OCI-LY1 (cell line): Measurements from ENCODE around the gene UNC13A.

Source experiments
- H2AFZ ChIP-seq: fragments of 200-600 bp; sonication (generic), shearing (Covaris generic); 2 replicates; pipeline ENCODE4 v1.6.0; 2014; ENCODE audit warnings: antibody characterized with exemption, mild to moderate bottlenecking, low read length
- H3F3A ChIP-seq: fragments of 200-600 bp; sonication (generic), shearing (Covaris generic); 2 replicates; pipeline ENCODE4 v1.6.0; 2014; ENCODE audit warnings: mild to moderate bottlenecking, antibody characterized with exemption, low read length, moderate library complexity; ENCODE audit not compliant: insufficient read depth
- H3K27ac ChIP-seq: fragments of 200-600 bp; sonication (generic); 2 replicates; pipeline ENCODE4 v1.5.1; 2014; ENCODE audit warnings: low read length, mixed run types, mild to moderate bottlenecking, low read depth; ENCODE audit not compliant: poor library complexity, severe bottlenecking
- H3K27me3 ChIP-seq: fragments of 200-600 bp; sonication (generic); 2 replicates; pipeline ENCODE4 v1.6.0; 2014; ENCODE audit warnings: antibody characterized with exemption, mild to moderate bottlenecking, low read length, moderate library complexity; ENCODE audit not compliant: insufficient read depth
- H3K36me3 ChIP-seq: fragments of 200-600 bp; sonication (generic); 2 replicates; pipeline ENCODE4 v1.6.1; 2014; ENCODE audit warnings: mild to moderate bottlenecking, antibody characterized with exemption, low read length, moderate library complexity, mixed read lengths; ENCODE audit not compliant: insufficient read depth
- H3K4me1 ChIP-seq: fragments of 200-600 bp; sonication (generic); 2 replicates; pipeline ENCODE4 v1.5.1; 2014; ENCODE audit warnings: mild to moderate bottlenecking, low read length, moderate library complexity; ENCODE audit not compliant: insufficient read depth, severe bottlenecking
- H3K4me2 ChIP-seq: fragments of 200-600 bp; sonication (generic), shearing (Covaris generic); 2 replicates; pipeline ENCODE4 v1.6.1; 2014; ENCODE audit warnings: low read length
- H3K4me3 ChIP-seq: fragments of 200-600 bp; sonication (generic); 2 replicates; pipeline ENCODE4 v1.5.1; 2014; ENCODE audit warnings: low read length, low read depth, mild to moderate bottlenecking, mixed read lengths; ENCODE audit not compliant: poor library complexity, severe bottlenecking
- H3K79me2 ChIP-seq: fragments of 200-600 bp; shearing (Covaris generic); 2 replicates; pipeline ENCODE4 v1.6.1; 2016; ENCODE audit warnings: mixed run types, low read length, mixed read lengths; ENCODE audit not compliant: insufficient read depth
- H3K9ac ChIP-seq: fragments of 200-600 bp; sonication (generic), shearing (Covaris generic); 2 replicates; pipeline ENCODE4 v1.6.1; 2014; ENCODE audit warnings: mild to moderate bottlenecking, low read length, mixed read lengths
- H3K9me2 ChIP-seq: fragments of 200-600 bp; sonication (generic), shearing (Covaris generic); 2 replicates; pipeline ENCODE4 v1.6.1; 2014; ENCODE audit warnings: low read depth, mild to moderate bottlenecking, low read length, mixed read lengths
- H3K9me3 ChIP-seq: fragments of 200-600 bp; shearing (Covaris generic); 2 replicates; pipeline ENCODE4 v1.6.1; 2014; ENCODE audit warnings: low read length, mixed read lengths
- H4K20me1 ChIP-seq: fragments of 200-600 bp; sonication (generic), shearing (Covaris generic); 2 replicates; pipeline ENCODE4 v1.6.0; 2016; ENCODE audit warnings: mild to moderate bottlenecking, low read length; ENCODE audit not compliant: insufficient read depth
- EZH2 ChIP-seq: fragments of 200-600 bp; sonication (generic), shearing (Covaris generic); IDR thresholded peaks from 2 replicates; pipeline ENCODE4 v1.8.0; 2017; ENCODE audit warnings: borderline replicate concordance, mixed run types, mild to moderate bottlenecking, antibody characterized with exemption, low read length, moderate library complexity, mixed read lengths
- TF ChIP-seq, protein P1 (sequence below): fragments of 200-600 bp; sonication (generic), shearing (Covaris generic); IDR thresholded peaks from 2 replicates; pipeline ENCODE4 v1.5.1; 2017; ENCODE audit warnings: mild to moderate bottlenecking, antibody characterized with exemption, low read length, moderate library complexity, mixed read lengths

The UNC13A gene

DNA sequence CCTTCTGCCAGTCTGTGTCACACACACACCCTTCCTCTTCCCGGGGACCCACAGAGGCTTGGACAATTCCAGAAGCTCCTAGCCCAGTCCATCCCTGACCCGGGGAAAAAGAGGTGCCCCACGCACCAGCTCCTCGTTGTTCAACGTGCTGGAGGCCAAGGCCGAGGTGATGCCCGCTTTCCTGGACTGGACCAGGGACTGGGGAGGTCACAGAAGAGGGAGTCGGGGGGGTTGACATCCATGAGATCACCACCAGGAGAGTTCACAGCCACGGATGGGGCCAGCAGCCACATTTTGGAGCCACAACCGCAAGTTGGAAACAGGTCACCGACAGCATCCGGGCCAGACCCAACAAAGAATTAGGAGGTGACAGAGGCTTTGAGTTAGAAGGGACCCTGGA is 39.4 kb downstream of the UNC13A start:
- Histone ChIP-seq H2AFZ (no peak overlapping the region), H3K27ac (no peak overlapping the region), H3K36me3 (no peaks in the 10 kb centered on the region), H4K20me1 (no peaks in the 10 kb centered on the region), H3K4me1 (no peaks in the 10 kb centered on the region), H3K9me2 (no peaks in the 10 kb centered on the region), H3K4me3 (no peak overlapping the region), H3K79me2 (no peaks in the 10 kb centered on the region), H3K9ac (no peak overlapping the region), H3F3A (no peaks in the 10 kb centered on the region), H3K9me3 (no peaks in the 10 kb centered on the region), H3K4me2 (no peak overlapping the region), H3K27me3 (no peaks in the 10 kb centered on the region)
- TF ChIP-seq, protein P1, sequence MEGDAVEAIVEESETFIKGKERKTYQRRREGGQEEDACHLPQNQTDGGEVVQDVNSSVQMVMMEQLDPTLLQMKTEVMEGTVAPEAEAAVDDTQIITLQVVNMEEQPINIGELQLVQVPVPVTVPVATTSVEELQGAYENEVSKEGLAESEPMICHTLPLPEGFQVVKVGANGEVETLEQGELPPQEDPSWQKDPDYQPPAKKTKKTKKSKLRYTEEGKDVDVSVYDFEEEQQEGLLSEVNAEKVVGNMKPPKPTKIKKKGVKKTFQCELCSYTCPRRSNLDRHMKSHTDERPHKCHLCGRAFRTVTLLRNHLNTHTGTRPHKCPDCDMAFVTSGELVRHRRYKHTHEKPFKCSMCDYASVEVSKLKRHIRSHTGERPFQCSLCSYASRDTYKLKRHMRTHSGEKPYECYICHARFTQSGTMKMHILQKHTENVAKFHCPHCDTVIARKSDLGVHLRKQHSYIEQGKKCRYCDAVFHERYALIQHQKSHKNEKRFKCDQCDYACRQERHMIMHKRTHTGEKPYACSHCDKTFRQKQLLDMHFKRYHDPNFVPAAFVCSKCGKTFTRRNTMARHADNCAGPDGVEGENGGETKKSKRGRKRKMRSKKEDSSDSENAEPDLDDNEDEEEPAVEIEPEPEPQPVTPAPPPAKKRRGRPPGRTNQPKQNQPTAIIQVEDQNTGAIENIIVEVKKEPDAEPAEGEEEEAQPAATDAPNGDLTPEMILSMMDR = no peak
- no peak for TF ChIP-seq EZH2

DNA sequence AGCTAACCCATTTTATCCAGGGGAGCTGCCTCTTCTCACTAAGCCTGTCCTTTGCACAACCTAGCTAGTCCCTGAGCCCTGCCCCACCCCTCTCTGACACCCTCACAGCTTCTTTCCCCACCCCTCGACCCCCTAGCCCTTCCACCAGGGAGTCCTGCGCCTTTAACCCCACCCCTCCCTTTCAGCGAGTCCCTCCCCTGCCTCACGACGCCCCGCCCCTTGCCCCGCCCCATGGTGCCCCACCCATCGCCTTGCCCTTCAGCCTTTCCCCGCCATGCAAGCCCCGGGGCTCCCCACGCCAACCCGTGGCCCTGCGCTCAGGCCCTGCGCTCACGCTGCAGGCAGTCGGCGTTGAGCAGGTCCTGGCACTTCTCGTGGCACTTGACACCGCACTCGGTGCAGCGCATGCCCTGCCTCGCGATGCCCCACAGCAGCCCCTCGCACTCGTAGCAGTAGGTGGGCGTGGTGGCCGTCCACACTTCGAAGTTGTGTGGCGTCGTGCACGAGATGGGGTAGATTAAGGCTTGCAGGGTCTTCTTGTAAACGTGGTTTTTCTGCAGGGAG is 40.0 kb downstream of the UNC13A start:
- Histone ChIP-seq H3K4me1 (no peaks in the 10 kb centered on the region), H3K9ac (no peak overlapping the region), H3K27me3 (no peaks in the 10 kb centered on the region), H3K36me3 (no peaks in the 10 kb centered on the region), H4K20me1 (no peaks in the 10 kb centered on the region), H3K79me2 (no peaks in the 10 kb centered on the region), H3K9me2 (no peaks in the 10 kb centered on the region), H3K4me2 (no peak overlapping the region), H3K27ac (no peak overlapping the region), H3K4me3 (no peak overlapping the region), H2AFZ (no peak overlapping the region), H3K9me3 (no peaks in the 10 kb centered on the region), H3F3A (no peaks in the 10 kb centered on the region)
- TF ChIP-seq, protein P1 = no peak
- TF ChIP-seq EZH2 = no peak

DNA sequence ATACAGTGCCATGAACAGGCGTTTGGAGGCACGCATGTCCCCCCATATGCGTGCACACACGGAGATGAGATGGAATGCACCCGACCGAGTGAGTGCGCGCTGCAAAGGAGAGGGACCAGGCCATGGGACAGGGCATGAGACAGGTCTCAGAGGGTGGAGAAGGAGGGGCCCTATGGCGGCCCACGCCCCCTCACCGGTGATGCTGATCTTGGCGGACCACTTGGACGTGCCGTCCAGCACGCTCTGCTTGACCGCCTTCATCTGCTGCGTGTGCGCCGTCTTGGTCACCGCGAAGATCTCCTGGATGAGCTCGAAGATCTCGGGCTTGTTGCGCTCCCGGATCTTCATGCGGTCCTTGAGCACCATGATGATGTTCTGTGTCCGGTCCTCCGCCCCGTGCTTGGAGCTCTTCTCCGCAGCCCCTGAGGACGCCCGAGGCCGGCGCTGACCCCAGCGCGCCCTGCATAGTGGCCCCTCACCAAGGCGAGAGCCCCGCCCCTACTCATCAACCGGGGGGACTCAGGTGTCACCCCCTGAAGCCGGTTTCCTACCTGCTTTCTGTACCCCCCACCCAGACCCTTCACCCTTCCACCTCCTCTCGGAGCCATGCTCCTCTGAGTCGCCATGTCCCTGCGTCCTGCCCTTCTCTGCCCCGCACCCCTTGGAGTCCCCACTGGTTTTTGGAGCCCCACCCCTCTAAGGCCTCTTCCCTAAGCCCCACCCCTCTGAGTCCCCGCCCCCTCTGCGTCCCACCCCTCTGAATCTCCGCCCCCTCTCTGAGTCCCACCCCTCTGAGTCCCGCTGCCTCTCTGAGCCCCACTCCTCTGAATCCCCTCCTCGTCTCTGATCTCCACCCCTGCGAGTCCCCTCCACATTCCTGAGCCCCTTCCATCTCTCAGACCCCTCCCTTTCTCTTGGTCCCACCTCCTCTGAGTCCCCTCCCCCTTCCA is 40.8 kb downstream of the UNC13A start:
- H3K4me1 ChIP-seq = no peaks in the 10 kb centered on the region
- TF ChIP-seq EZH2 = no peak
- TF ChIP-seq, protein P1 = no peak
- H4K20me1 ChIP-seq = no peaks in the 10 kb centered on the region
- H3F3A ChIP-seq = no peaks in the 10 kb centered on the region
- H3K9me2 ChIP-seq = no peaks in the 10 kb centered on the region
- no peak overlapping the region for H3K9ac ChIP-seq
- 0 out of 2 replicates have a peak, but pooled peaks cover 3% of the 10 kb centered on the region for H3K27me3 ChIP-seq
- H2AFZ ChIP-seq = no peak overlapping the region
- H3K4me2 ChIP-seq = no peak overlapping the region
- no peaks in the 10 kb centered on the region for H3K79me2 ChIP-seq
- H3K4me3 ChIP-seq = no peak overlapping the region
- H3K36me3 ChIP-seq = no peaks in the 10 kb centered on the region
- no peaks in the 10 kb centered on the region for H3K9me3 ChIP-seq
- H3K27ac ChIP-seq = no peak overlapping the region
